ENCODE results near the gene PANK1.

DNA sequence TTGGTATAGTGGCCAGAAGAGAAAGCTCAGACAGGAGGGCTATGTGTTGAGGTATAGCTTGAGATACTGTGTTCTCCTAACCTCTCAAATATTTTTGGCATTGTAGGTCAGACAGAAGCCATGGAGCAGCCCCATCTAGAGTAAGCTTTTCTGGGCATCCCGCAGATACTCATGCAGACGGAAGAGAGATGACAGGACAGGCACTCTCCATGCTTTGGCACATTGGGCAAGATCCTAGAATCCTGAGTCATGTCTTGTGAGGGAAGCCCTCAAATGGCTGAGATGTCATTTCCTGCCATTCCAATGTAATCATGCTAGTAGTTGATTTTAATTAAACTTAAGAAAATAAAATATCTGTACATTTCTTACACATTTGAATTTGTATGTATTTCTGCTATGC is 39.6 kb upstream of the PANK1 start:
- TF ChIP-seq, protein P1, sequence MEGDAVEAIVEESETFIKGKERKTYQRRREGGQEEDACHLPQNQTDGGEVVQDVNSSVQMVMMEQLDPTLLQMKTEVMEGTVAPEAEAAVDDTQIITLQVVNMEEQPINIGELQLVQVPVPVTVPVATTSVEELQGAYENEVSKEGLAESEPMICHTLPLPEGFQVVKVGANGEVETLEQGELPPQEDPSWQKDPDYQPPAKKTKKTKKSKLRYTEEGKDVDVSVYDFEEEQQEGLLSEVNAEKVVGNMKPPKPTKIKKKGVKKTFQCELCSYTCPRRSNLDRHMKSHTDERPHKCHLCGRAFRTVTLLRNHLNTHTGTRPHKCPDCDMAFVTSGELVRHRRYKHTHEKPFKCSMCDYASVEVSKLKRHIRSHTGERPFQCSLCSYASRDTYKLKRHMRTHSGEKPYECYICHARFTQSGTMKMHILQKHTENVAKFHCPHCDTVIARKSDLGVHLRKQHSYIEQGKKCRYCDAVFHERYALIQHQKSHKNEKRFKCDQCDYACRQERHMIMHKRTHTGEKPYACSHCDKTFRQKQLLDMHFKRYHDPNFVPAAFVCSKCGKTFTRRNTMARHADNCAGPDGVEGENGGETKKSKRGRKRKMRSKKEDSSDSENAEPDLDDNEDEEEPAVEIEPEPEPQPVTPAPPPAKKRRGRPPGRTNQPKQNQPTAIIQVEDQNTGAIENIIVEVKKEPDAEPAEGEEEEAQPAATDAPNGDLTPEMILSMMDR (IDR thresholded peaks at IDR 0.05) = no peak
- no peak for TF ChIP-seq ZFX (IDR thresholded peaks at IDR 0.05; ENCODE audit: borderline replicate concordance)
